GM12878 (cell line): ENCODE data around the gene SLCO2A1. TPM values are rescaled to one million over a fixed set of nuclear protein-coding genes. Genes with fewer than 3 reads are reported as not detected.

ENCODE experiments used
- ATAC-seq: fragments of 200-7000 bp; cut with Tn5 transposase; 3 replicates; pipeline ENCODE4 v1.9.1; 2020; ENCODE audit warnings: mild to moderate bottlenecking, moderate library complexity
- BruUV-seq: library from RNA; stranded (reverse); fragments of 400-500 nt; replicated peaks from 2 replicates; lab custom pipeline; 2021; lab: Mats Ljungman, UMichigan
- CTCF ChIA-PET: fragments of 300-600 bp; sonication (Branson Sonifier 250); formaldehyde crosslinking; extraction: SDS; loops from one replicate; lab custom pipeline; 2021; ENCODE audit warnings: inconsistent platforms; lab: Yijun Ruan, JAX
- POLR2A ChIA-PET: fragments of 350-600 bp; formaldehyde crosslinking; extraction: SDS; loops from one replicate; lab custom pipeline; 2021; ENCODE audit warnings: inconsistent platforms; lab: Charles Lee
- RAD21 ChIA-PET: fragments of 300-600 bp; sonication (Branson Sonifier 250); formaldehyde crosslinking; loops from one replicate; lab custom pipeline; 2023; ENCODE audit warnings: antibody characterized with exemption; ENCODE audit not compliant: unreplicated experiment; lab: Charles Lee
- SMC1A ChIA-PET: fragments of 300-600 bp; sonication (Branson Sonifier 250); formaldehyde crosslinking; loops from one replicate; lab custom pipeline; 2023; ENCODE audit not compliant: unreplicated experiment, uncharacterized antibody; lab: Charles Lee
- DNase-seq: peaks from one replicate; pipeline ENCODE4 v3.0.0-alpha.2; 2011; ENCODE audit warnings: low read depth, low spot score
- FAIRE-seq: peaks from 3 replicates; lab custom pipeline; 2011; peaks lifted over from hg19 to GRCh38; lab: Jason Lieb, UNC
- H2AFZ ChIP-seq: 2 replicates; pipeline ENCODE4 v1.6.0; 2011; ENCODE audit warnings: low read depth, low read length, control low read depth; ENCODE audit not compliant: control insufficient read depth
- H3K27ac ChIP-seq: 2 replicates; pipeline ENCODE4 v1.5.1; 2011; ENCODE audit warnings: control low read depth; ENCODE audit not compliant: control insufficient read depth, insufficient read depth
- H3K27me3 ChIP-seq, 2 experiments: replicated peaks in 1 of 2; 2 replicates each; pipeline versions ENCODE4 v1.6.0 to v1.6.1; 2011; ENCODE audit warnings: low read length in 1 of 2; ENCODE audit not compliant: control insufficient read depth in 2 of 2, insufficient read depth in 2 of 2
- H3K36me3 ChIP-seq, 2 experiments: 2 replicates each; pipeline ENCODE4 v1.5.1; 2011; ENCODE audit warnings: low read length in 1 of 2; ENCODE audit not compliant: control insufficient read depth in 2 of 2, insufficient read depth in 2 of 2
- H3K4me1 ChIP-seq: 2 replicates; pipeline ENCODE4 v1.6.1; 2011; ENCODE audit warnings: mild to moderate bottlenecking, low read length, moderate library complexity, mixed read lengths; ENCODE audit not compliant: control insufficient read depth, insufficient read depth
- H3K4me2 ChIP-seq: 2 replicates; pipeline ENCODE4 v1.6.0; 2011; ENCODE audit warnings: control low read depth; ENCODE audit not compliant: control insufficient read depth, insufficient read depth
- H3K4me3 ChIP-seq: fragments of 200-600 bp; sonication (generic); 2 replicates; pipeline ENCODE4 v1.5.1; 2016
- H3K79me2 ChIP-seq: 2 replicates; pipeline ENCODE4 v1.6.0; 2011; ENCODE audit warnings: low read length; ENCODE audit not compliant: control insufficient read depth, insufficient read depth
- H3K9ac ChIP-seq: 2 replicates; pipeline ENCODE4 v1.8.0; 2011; ENCODE audit warnings: low read length, control low read depth, mixed read lengths; ENCODE audit not compliant: control insufficient read depth, insufficient read depth
- H3K9me3 ChIP-seq: replicated peaks from 3 replicates; pipeline ENCODE4 v1.5.1; 2011; ENCODE audit warnings: mild to moderate bottlenecking, low read length; ENCODE audit not compliant: control insufficient read depth, insufficient read depth
- H4K20me1 ChIP-seq: 2 replicates; pipeline ENCODE4 v1.6.0; 2011; ENCODE audit not compliant: control insufficient read depth, insufficient read depth
- CBFB ChIP-seq: IDR thresholded peaks from 2 replicates; pipeline ENCODE4 v1.6.1; 2016; ENCODE audit warnings: antibody characterized with exemption, low read depth
- RB1 ChIP-seq: fragments of 450-650 bp; formaldehyde crosslinking; IDR thresholded peaks from 2 replicates; pipeline ENCODE4 v1.6.1; 2017; ENCODE audit warnings: mild to moderate bottlenecking, borderline replicate concordance
- TARDBP ChIP-seq: IDR thresholded peaks from 2 replicates; pipeline ENCODE4 v1.6.1; 2016; ENCODE audit warnings: borderline replicate concordance
- TCF7 ChIP-seq: IDR thresholded peaks from 2 replicates; pipeline ENCODE4 v1.6.1; 2014; ENCODE audit warnings: antibody characterized with exemption, borderline replicate concordance
- ZNF24 ChIP-seq: fragments of 450-650 bp; IDR thresholded peaks from 2 replicates; pipeline ENCODE4 v1.6.1; 2017; ENCODE audit warnings: antibody characterized with exemption, mild to moderate bottlenecking
- WGBS: methylation state at CpG from one replicate; pipeline ENCODE4 v1.1.6; 2016; ENCODE audit warnings: low lambda C conversion rate; ENCODE audit not compliant: insufficient replicate concordance, insufficient coverage; ENCODE audit errors: missing lambda C conversion rate; 5-methylcytosine and 5-hydroxymethylcytosine counted together
- in situ Hi-C: fragments of 300-500 bp; cut with MboI; formaldehyde crosslinking; loops from 9 replicates; pipeline ENCODE4 v1.14.3; 2018; ENCODE audit warnings: mixed read lengths
- intact Hi-C: fragments of 100-400 bp; cut with micrococcal nuclease; formaldehyde crosslinking; loops from one replicate; pipeline ENCODE4 v1.14.2; 2022; ENCODE audit not compliant: unreplicated experiment
- polyA plus RNA-seq, 11 experiments: library from polyadenylated mRNA; depleted of rRNA in 4 of 11; unstranded in 6 of 11; stranded (reverse) in 5 of 11; fragments of >200 nt; fragmentation: Nextera tagmentation in 4 of 11; fragmentation: Illumina TruSeq in 1 of 11; extraction: Ambion mirVana in 4 of 11; extraction: Trizol in 1 of 11; gene quantifications; 1 replicate in 1 of 11; 2 replicates in 10 of 11; pipeline versions ENCODE4 v1.2.1 to v1.2.3, GENCODE V29; 2011 to 2016; ENCODE audit warnings: inconsistent platforms in 2 of 11, missing spikeins in 2 of 11, low read depth in 1 of 11
- total RNA-seq, 4 experiments: library from RNA; depleted of rRNA in 3 of 4; stranded (reverse); fragments of >200 nt in 3 of 4; fragmentation: Illumina TruSeq in 1 of 4; extraction: Trizol in 1 of 4; gene quantifications; 2 replicates each; pipeline versions ENCODE4 v1.2.1 to v1.2.3, GENCODE V29; 2013 to 2021
- TF ChIP-seq, protein P1 (sequence below): fragments of 450-650 bp; IDR thresholded peaks from 2 replicates; pipeline ENCODE4 v1.6.1; 2017; ENCODE audit warnings: mild to moderate bottlenecking, moderate library complexity
- TF ChIP-seq, protein P2 (sequence below): fragments of 450-650 bp; IDR thresholded peaks from 2 replicates; pipeline ENCODE4 v1.6.1; 2016; ENCODE audit warnings: mild to moderate bottlenecking
- TF ChIP-seq, protein P3 (sequence below): fragments of 450-650 bp; IDR thresholded peaks from 2 replicates; pipeline ENCODE4 v1.6.1; 2016; ENCODE audit warnings: mild to moderate bottlenecking, moderate library complexity, borderline replicate concordance
- TF ChIP-seq, protein P4 (sequence below): fragments of 450-650 bp; formaldehyde crosslinking; IDR thresholded peaks from 2 replicates; pipeline ENCODE4 v1.4.0; 2022; ENCODE audit warnings: mild to moderate bottlenecking, moderate library complexity

Gene SLCO2A1
- total and polyA plus RNA-seq, 10 of the 15 experiments (the other 5 are each of a cell fraction or from before 2014, with no cell fraction given) = 0.05 TPM; not detected in 9

DNA sequence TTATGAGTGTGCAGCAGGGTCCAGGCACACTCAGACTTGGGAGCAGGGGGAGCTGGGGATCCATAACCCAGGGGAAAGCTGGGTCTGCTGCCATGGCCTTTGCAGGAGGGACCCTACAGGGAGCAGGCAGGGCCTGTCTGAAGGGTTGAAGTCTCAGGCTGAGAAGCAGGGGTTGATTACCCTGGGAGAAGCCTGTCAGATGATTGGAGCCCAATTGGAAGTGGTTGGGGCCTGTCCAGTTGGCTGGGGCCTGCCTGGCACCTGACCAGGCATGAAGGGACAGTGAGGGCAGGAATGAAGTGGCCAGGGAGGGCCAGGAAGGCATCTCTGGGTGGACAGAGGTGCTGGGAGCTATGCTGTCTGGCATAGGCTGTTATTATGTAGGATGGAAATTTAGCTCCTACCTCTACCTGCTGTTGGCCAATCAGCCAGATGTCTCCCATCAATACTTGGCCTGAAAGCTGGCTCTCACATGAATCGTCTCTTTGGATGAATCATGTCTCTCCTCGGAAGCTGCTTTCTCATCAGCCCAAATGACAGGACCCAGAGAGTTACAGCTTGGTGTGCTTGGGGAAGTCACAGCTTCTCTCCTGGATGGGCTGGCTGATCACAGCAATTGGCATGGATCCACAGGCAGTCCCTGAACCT lies 27.4 kb upstream of the SLCO2A1 start (continued):
- TF ChIP-seq, protein P1, sequence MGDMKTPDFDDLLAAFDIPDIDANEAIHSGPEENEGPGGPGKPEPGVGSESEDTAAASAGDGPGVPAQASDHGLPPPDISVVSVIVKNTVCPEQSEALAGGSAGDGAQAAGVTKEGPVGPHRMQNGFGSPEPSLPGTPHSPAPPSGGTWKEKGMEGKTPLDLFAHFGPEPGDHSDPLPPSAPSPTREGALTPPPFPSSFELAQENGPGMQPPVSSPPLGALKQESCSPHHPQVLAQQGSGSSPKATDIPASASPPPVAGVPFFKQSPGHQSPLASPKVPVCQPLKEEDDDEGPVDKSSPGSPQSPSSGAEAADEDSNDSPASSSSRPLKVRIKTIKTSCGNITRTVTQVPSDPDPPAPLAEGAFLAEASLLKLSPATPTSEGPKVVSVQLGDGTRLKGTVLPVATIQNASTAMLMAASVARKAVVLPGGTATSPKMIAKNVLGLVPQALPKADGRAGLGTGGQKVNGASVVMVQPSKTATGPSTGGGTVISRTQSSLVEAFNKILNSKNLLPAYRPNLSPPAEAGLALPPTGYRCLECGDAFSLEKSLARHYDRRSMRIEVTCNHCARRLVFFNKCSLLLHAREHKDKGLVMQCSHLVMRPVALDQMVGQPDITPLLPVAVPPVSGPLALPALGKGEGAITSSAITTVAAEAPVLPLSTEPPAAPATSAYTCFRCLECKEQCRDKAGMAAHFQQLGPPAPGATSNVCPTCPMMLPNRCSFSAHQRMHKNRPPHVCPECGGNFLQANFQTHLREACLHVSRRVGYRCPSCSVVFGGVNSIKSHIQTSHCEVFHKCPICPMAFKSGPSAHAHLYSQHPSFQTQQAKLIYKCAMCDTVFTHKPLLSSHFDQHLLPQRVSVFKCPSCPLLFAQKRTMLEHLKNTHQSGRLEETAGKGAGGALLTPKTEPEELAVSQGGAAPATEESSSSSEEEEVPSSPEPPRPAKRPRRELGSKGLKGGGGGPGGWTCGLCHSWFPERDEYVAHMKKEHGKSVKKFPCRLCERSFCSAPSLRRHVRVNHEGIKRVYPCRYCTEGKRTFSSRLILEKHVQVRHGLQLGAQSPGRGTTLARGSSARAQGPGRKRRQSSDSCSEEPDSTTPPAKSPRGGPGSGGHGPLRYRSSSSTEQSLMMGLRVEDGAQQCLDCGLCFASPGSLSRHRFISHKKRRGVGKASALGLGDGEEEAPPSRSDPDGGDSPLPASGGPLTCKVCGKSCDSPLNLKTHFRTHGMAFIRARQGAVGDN = no peak
- TF ChIP-seq RB1 = no peak
- TF ChIP-seq TCF7 = no peak
- no peak for TF ChIP-seq ZNF24

DNA sequence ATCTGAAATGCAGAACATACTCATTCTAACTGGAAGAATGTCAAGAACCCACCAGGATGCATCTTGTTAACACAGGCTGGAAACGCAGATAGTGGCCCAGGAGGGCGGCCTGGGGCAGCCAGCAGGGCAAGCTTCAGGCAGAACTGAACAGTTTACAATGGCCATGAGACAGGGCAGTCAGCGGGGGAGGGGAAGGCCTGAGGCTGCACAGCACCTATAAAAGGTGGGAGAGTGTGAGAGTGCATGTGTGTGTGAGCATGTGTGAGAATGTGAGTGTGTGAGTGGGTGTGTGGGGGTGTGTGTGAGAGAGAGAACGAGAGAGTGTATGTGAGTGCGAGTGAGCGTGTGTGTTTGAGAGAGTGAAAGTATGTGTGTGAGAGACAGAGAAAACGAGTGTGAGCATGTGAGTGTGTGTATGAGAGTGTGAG lies 26.8 kb upstream of the SLCO2A1 start:
- intact Hi-C loops (no loop called here), in situ Hi-C loops (no loop called here)
- H3K27ac ChIP-seq = no peak overlapping the region
- no peaks in the 10 kb centered on the region; the same call in 2 of the 3 replicates for H3K9me3 ChIP-seq
- BruUV-seq = no TSS peak
- SMC1A ChIA-PET = no interaction called here
- no peak for FAIRE-seq
- no peaks in the 10 kb centered on the region for H3K36me3 ChIP-seq
- POLR2A ChIA-PET = no interaction called here
- no peak overlapping the region for H3K9ac ChIP-seq
- no peak overlapping the region for H2AFZ ChIP-seq
- no peak overlapping the region for H3K4me2 ChIP-seq
- 34% methylated on average over 7 of the region's 7 CpGs for whole genome bisulfite sequencing
- no peaks in the 10 kb centered on the region for H3K79me2 ChIP-seq
- no peak overlapping the region for H3K4me3 ChIP-seq
- no peak for DNase-seq
- ATAC-seq = no peak
- no peaks in the 10 kb centered on the region for H3K4me1 ChIP-seq
- H3K27me3 ChIP-seq = peaks cover 2% of the 10 kb centered on the region in 2 experiments; a peak in 2 of 4 replicates
- no peaks in the 10 kb centered on the region for H4K20me1 ChIP-seq
- CTCF ChIA-PET = no interaction called here
- RAD21 ChIA-PET = no interaction called here
- TF ChIP-seq, protein P2, sequence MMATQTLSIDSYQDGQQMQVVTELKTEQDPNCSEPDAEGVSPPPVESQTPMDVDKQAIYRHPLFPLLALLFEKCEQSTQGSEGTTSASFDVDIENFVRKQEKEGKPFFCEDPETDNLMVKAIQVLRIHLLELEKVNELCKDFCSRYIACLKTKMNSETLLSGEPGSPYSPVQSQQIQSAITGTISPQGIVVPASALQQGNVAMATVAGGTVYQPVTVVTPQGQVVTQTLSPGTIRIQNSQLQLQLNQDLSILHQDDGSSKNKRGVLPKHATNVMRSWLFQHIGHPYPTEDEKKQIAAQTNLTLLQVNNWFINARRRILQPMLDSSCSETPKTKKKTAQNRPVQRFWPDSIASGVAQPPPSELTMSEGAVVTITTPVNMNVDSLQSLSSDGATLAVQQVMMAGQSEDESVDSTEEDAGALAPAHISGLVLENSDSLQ = no peak
- no peak for TF ChIP-seq TARDBP
- TF ChIP-seq, protein P3, sequence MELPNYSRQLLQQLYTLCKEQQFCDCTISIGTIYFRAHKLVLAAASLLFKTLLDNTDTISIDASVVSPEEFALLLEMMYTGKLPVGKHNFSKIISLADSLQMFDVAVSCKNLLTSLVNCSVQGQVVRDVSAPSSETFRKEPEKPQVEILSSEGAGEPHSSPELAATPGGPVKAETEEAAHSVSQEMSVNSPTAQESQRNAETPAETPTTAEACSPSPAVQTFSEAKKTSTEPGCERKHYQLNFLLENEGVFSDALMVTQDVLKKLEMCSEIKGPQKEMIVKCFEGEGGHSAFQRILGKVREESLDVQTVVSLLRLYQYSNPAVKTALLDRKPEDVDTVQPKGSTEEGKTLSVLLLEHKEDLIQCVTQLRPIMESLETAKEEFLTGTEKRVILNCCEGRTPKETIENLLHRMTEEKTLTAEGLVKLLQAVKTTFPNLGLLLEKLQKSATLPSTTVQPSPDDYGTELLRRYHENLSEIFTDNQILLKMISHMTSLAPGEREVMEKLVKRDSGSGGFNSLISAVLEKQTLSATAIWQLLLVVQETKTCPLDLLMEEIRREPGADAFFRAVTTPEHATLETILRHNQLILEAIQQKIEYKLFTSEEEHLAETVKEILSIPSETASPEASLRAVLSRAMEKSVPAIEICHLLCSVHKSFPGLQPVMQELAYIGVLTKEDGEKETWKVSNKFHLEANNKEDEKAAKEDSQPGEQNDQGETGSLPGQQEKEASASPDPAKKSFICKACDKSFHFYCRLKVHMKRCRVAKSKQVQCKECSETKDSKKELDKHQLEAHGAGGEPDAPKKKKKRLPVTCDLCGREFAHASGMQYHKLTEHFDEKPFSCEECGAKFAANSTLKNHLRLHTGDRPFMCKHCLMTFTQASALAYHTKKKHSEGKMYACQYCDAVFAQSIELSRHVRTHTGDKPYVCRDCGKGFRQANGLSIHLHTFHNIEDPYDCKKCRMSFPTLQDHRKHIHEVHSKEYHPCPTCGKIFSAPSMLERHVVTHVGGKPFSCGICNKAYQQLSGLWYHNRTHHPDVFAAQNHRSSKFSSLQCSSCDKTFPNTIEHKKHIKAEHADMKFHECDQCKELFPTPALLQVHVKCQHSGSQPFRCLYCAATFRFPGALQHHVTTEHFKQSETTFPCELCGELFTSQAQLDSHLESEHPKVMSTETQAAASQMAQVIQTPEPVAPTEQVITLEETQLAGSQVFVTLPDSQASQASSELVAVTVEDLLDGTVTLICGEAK = no peak
- no peak for TF ChIP-seq CBFB
- TF ChIP-seq, protein P4, sequence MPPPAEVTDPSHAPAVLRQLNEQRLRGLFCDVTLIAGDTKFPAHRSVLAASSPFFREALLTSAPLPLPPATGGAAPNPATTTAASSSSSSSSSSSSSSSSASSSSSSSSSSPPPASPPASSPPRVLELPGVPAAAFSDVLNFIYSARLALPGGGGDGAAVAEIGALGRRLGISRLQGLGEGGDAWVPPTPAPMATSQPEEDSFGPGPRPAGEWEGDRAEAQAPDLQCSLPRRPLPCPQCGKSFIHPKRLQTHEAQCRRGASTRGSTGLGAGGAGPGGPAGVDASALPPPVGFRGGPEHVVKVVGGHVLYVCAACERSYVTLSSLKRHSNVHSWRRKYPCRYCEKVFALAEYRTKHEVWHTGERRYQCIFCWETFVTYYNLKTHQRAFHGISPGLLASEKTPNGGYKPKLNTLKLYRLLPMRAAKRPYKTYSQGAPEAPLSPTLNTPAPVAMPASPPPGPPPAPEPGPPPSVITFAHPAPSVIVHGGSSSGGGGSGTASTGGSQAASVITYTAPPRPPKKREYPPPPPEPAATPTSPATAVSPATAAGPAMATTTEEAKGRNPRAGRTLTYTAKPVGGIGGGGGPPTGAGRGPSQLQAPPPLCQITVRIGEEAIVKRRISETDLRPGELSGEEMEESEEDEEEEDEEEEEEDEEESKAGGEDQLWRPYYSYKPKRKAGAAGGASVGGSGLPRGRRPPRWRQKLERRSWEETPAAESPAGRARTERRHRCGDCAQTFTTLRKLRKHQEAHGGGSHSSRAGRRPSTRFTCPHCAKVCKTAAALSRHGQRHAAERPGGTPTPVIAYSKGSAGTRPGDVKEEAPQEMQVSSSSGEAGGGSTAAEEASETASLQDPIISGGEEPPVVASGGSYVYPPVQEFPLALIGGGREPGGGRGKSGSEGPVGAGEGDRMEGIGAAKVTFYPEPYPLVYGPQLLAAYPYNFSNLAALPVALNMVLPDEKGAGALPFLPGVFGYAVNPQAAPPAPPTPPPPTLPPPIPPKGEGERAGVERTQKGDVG (CRISPR knock-in tag) = no peak
